SK-N-SH treated with all-trans-retinoic acid at 6 μM for 48 hours (cell line): ENCODE measurements around the gene SEC24D.

Experiments
- ATAC-seq: fragments of 200-7000 bp; cut with Tn5 transposase; 3 replicates; pipeline ENCODE4 v1.9.1; 2020; ENCODE audit warnings: mild to moderate bottlenecking, moderate library complexity
- ARNTL ChIP-seq: fragments of 450-650 bp; formaldehyde crosslinking; IDR thresholded peaks from 2 replicates; pipeline ENCODE4 v1.5.0; 2020; ENCODE audit warnings: low read depth, mild to moderate bottlenecking, moderate library complexity, borderline replicate concordance
- CSRNP3 ChIP-seq: fragments of 250-450 bp; sonication (Bioruptor Pico); IDR thresholded peaks from 2 replicates; pipeline ENCODE4 v1.5.1; 2021; ENCODE audit warnings: mild to moderate bottlenecking, moderate library complexity
- ESRRG ChIP-seq: fragments of 250-450 bp; sonication (Bioruptor Pico); IDR thresholded peaks from 2 replicates; pipeline ENCODE4 v1.6.1; 2021; ENCODE audit warnings: mild to moderate bottlenecking
- ISL1 ChIP-seq: fragments of 250-450 bp; sonication (Bioruptor Pico); IDR thresholded peaks from 2 replicates; pipeline ENCODE4 v2.1.2; 2022; ENCODE audit warnings: mild to moderate bottlenecking, moderate library complexity
- OSR1 ChIP-seq: fragments of 250-450 bp; sonication (Bioruptor Pico); IDR thresholded peaks from 2 replicates; pipeline ENCODE4 v1.8.0; 2022; ENCODE audit warnings: moderate library complexity, mild to moderate bottlenecking, inconsistent platforms
- PPARA ChIP-seq: fragments of 250-450 bp; sonication (Bioruptor Pico); IDR thresholded peaks from 2 replicates; pipeline ENCODE4 v1.5.0; 2020; ENCODE audit warnings: mild to moderate bottlenecking, borderline replicate concordance
- RARB ChIP-seq: fragments of 250-450 bp; sonication (Bioruptor Pico); IDR thresholded peaks from 2 replicates; pipeline ENCODE4 v1.8.0; 2021; ENCODE audit warnings: mild to moderate bottlenecking, moderate library complexity
- SNAI2 ChIP-seq: fragments of 250-450 bp; sonication (Bioruptor Pico); IDR thresholded peaks from 2 replicates; pipeline ENCODE4 v1.5.0; 2020; ENCODE audit warnings: mild to moderate bottlenecking, moderate library complexity
- TCF4 ChIP-seq: fragments of 250-450 bp; sonication (Bioruptor Pico); IDR thresholded peaks from 2 replicates; pipeline ENCODE4 v1.8.0; 2021; ENCODE audit warnings: mild to moderate bottlenecking, moderate library complexity, borderline replicate concordance
- TOX ChIP-seq: fragments of 250-450 bp; sonication (Bioruptor Pico); IDR thresholded peaks from 2 replicates; pipeline ENCODE4 v1.8.0; 2021; ENCODE audit warnings: mild to moderate bottlenecking, moderate library complexity, borderline replicate concordance
- TSHZ2 ChIP-seq: fragments of 250-450 bp; sonication (Bioruptor Pico); IDR thresholded peaks from 2 replicates; pipeline ENCODE4 v1.5.0; 2020; ENCODE audit warnings: mild to moderate bottlenecking, moderate library complexity
- ZC3H10 ChIP-seq: fragments of 250-450 bp; sonication (Bioruptor Pico); IDR thresholded peaks from 2 replicates; pipeline ENCODE4 v1.5.1; 2021; ENCODE audit warnings: mild to moderate bottlenecking, moderate library complexity
- ZFP3 ChIP-seq: fragments of 250-450 bp; sonication (Bioruptor Pico); IDR thresholded peaks from 2 replicates; pipeline ENCODE4 v1.5.0; 2020; ENCODE audit warnings: mild to moderate bottlenecking, moderate library complexity
- ZFP30 ChIP-seq: fragments of 450-650 bp; formaldehyde crosslinking; IDR thresholded peaks from 2 replicates; pipeline ENCODE4 v1.5.0; 2022; ENCODE audit warnings: mild to moderate bottlenecking, moderate library complexity
- ZNF565 ChIP-seq: fragments of 450-650 bp; formaldehyde crosslinking; conservative IDR thresholded peaks from 2 replicates; pipeline ENCODE4 v1.5.0; 2020; ENCODE audit warnings: low read depth, mild to moderate bottlenecking, moderate library complexity
- TF ChIP-seq, protein P1 (sequence below): fragments of 250-450 bp; sonication (Bioruptor Pico); IDR thresholded peaks from 2 replicates; pipeline ENCODE4 v1.8.0; 2021; ENCODE audit warnings: low read depth, mild to moderate bottlenecking, moderate library complexity, borderline replicate concordance
- TF ChIP-seq, protein P2 (sequence below): fragments of 250-450 bp; sonication (Bioruptor Pico); IDR thresholded peaks from 2 replicates; pipeline ENCODE4 v1.5.1; 2020; ENCODE audit warnings: low read depth, mild to moderate bottlenecking, moderate library complexity
- TF ChIP-seq, protein P3 (sequence below): fragments of 250-450 bp; sonication (Bioruptor Pico); IDR thresholded peaks from 2 replicates; pipeline ENCODE4 v1.8.0; 2020; ENCODE audit warnings: mild to moderate bottlenecking, moderate library complexity, borderline replicate concordance

Gene SEC24D

DNA sequence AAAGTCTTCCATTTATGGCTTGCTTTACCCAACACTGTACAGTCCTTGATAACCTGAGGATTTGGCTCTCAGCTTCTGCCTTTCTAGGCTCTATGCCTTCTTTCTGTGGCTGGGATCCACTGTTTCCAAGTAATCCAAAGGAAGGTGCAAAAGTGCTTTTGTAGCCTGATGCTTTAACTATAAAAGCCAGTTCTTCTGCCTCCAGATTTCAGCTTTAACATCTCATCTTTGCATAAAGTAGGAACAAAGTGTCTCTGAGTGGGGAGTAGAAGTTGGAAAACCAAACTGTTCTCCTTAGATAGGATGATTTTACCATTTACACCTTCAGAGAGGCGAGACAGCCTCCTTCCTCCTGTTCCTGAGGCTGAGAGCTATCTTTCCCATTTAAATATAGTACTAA is 11.1 kb upstream of the SEC24D start (continued):
- TF ChIP-seq ARNTL (CRISPR knock-in tag) (no peak), ZFP3 (CRISPR knock-in tag) (no peak), TSHZ2 (CRISPR knock-in tag) (no peak), PPARA (CRISPR knock-in tag) (no peak)

GRCh38 chr4:118845552-118846050 is 9.7 kb upstream of the SEC24D start:
- TF ChIP-seq TSHZ2 (CRISPR knock-in tag) = no peak
- no peak for TF ChIP-seq TCF4 (CRISPR knock-in tag)
- no peak for TF ChIP-seq OSR1 (CRISPR knock-in tag)
- TF ChIP-seq ISL1 (CRISPR knock-in tag) = no peak
- TF ChIP-seq, protein P1, sequence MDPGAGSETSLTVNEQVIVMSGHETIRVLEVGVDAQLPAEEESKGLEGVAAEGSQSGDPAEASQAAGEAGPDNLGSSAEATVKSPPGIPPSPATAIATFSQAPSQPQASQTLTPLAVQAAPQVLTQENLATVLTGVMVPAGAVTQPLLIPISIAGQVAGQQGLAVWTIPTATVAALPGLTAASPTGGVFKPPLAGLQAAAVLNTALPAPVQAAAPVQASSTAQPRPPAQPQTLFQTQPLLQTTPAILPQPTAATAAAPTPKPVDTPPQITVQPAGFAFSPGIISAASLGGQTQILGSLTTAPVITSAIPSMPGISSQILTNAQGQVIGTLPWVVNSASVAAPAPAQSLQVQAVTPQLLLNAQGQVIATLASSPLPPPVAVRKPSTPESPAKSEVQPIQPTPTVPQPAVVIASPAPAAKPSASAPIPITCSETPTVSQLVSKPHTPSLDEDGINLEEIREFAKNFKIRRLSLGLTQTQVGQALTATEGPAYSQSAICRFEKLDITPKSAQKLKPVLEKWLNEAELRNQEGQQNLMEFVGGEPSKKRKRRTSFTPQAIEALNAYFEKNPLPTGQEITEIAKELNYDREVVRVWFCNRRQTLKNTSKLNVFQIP (CRISPR knock-in tag) = no peak
- no peak for TF ChIP-seq ZFP30 (CRISPR knock-in tag)
- TF ChIP-seq, protein P2, sequence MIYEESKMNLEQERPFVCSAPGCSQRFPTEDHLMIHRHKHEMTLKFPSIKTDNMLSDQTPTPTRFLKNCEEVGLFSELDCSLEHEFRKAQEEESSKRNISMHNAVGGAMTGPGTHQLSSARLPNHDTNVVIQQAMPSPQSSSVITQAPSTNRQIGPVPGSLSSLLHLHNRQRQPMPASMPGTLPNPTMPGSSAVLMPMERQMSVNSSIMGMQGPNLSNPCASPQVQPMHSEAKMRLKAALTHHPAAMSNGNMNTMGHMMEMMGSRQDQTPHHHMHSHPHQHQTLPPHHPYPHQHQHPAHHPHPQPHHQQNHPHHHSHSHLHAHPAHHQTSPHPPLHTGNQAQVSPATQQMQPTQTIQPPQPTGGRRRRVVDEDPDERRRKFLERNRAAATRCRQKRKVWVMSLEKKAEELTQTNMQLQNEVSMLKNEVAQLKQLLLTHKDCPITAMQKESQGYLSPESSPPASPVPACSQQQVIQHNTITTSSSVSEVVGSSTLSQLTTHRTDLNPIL (CRISPR knock-in tag) = no peak
- TF ChIP-seq, protein P3, sequence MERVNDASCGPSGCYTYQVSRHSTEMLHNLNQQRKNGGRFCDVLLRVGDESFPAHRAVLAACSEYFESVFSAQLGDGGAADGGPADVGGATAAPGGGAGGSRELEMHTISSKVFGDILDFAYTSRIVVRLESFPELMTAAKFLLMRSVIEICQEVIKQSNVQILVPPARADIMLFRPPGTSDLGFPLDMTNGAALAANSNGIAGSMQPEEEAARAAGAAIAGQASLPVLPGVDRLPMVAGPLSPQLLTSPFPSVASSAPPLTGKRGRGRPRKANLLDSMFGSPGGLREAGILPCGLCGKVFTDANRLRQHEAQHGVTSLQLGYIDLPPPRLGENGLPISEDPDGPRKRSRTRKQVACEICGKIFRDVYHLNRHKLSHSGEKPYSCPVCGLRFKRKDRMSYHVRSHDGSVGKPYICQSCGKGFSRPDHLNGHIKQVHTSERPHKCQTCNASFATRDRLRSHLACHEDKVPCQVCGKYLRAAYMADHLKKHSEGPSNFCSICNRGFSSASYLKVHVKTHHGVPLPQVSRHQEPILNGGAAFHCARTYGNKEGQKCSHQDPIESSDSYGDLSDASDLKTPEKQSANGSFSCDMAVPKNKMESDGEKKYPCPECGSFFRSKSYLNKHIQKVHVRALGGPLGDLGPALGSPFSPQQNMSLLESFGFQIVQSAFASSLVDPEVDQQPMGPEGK = no peak
- TF ChIP-seq ZFP3 (CRISPR knock-in tag) = no peak
- TF ChIP-seq ZC3H10 (CRISPR knock-in tag) = no peak
- TF ChIP-seq ZNF565 (CRISPR knock-in tag) = no peak
- no peak for TF ChIP-seq ESRRG (CRISPR knock-in tag)
- no peak for TF ChIP-seq PPARA (CRISPR knock-in tag)
- no peak for TF ChIP-seq TOX (CRISPR knock-in tag)
- no peak for TF ChIP-seq RARB (CRISPR knock-in tag)
- TF ChIP-seq CSRNP3 = no peak
- TF ChIP-seq SNAI2 = no peak
- TF ChIP-seq, all 23 proteins: peak for 0

More at GRCh38 chr4:118845552-118846050, 9.7 kb upstream of the SEC24D start:
- ATAC-seq = no peak
